ENCODE results near the gene DUT.

DNA sequence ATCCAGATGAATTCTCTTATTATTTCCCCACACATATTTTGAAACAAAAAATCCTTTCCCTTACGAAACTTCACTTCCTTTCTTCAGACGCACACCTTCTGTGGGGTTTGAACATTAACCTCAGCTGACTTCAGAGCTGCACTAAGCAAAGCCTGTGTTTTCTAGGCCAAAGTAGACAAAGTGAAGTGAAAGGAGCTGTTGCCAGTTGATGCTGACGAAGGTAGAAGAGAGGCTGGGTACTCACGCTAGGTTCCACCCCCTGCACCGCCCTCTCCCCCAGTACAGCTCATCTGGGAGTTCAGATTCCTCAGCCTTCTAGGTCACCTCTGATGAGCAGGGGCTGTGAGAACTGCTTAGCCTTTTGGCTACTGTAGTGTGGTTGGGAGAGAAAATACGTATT, 24.1 kb downstream of the DUT start:
- no peak for TF ChIP-seq EZH2phosphoT487 (IDR thresholded peaks at IDR 0.05; ENCODE audit: borderline replicate concordance, low read depth, low read length)
- TF ChIP-seq, protein P1, sequence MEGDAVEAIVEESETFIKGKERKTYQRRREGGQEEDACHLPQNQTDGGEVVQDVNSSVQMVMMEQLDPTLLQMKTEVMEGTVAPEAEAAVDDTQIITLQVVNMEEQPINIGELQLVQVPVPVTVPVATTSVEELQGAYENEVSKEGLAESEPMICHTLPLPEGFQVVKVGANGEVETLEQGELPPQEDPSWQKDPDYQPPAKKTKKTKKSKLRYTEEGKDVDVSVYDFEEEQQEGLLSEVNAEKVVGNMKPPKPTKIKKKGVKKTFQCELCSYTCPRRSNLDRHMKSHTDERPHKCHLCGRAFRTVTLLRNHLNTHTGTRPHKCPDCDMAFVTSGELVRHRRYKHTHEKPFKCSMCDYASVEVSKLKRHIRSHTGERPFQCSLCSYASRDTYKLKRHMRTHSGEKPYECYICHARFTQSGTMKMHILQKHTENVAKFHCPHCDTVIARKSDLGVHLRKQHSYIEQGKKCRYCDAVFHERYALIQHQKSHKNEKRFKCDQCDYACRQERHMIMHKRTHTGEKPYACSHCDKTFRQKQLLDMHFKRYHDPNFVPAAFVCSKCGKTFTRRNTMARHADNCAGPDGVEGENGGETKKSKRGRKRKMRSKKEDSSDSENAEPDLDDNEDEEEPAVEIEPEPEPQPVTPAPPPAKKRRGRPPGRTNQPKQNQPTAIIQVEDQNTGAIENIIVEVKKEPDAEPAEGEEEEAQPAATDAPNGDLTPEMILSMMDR (conservative IDR thresholded peaks at IDR 0.05; ENCODE audit: low read length): no peak
